Right atrium auricular region (tissue), 2 donors: ENCODE data around the gene ARHGDIB. TPM values are rescaled to one million over a fixed set of nuclear protein-coding genes. Genes with fewer than 3 reads are reported as not detected.

ENCODE experiments used
- DNase-seq: peaks from one replicate; pipeline ENCODE4 v3.0.0-alpha.2; 2019; ENCODE audit warnings: low spot score
- H3K27ac ChIP-seq, 2 donors: fragments of 200-600 bp; sonication (generic); 1 replicate in 1 of 2; 2 replicates in 1 of 2; pipeline ENCODE4 v1.5.1; 2016 to 2019
- H3K27me3 ChIP-seq, 2 donors: fragments of 200-600 bp; sonication (generic); one replicate each; pipeline versions ENCODE4 v1.5.1 to v1.6.0; 2017 to 2019
- H3K36me3 ChIP-seq: fragments of 200-600 bp; sonication (generic); one replicate; pipeline ENCODE4 v1.5.1; 2016
- H3K4me1 ChIP-seq, 2 donors: fragments of 200-600 bp; sonication (generic); one replicate each; pipeline versions ENCODE4 v1.5.1 to v1.6.0; 2017 to 2019
- H3K4me3 ChIP-seq, 2 donors: fragments of 200-600 bp; sonication (generic); 1 replicate in 1 of 2; 2 replicates in 1 of 2; pipeline ENCODE4 v1.5.1; 2017 to 2019; ENCODE audit warnings: mild to moderate bottlenecking in 1 of 2, moderate library complexity in 1 of 2
- H3K9me3 ChIP-seq, 2 donors: fragments of 200-600 bp; sonication (generic); one replicate each; pipeline ENCODE4 v1.5.1; 2019
- CTCF ChIP-seq, 2 donors: fragments of 200-600 bp; sonication (generic); IDR thresholded peaks; one replicate each; pipeline ENCODE4 v1.5.1; 2019; ENCODE audit warnings: antibody characterized with exemption in 2 of 2
- total RNA-seq, 2 donors: library from RNA; depleted of rRNA; stranded (reverse); fragments of >200 nt; gene quantifications; one replicate each; pipeline ENCODE4 v1.1.0, GENCODE V29; 2016

Gene ARHGDIB
- total RNA-seq, 2 donors from 2014 or later = 69.5 to 124 TPM

GRCh38 chr12:14984036-14984435, 22.6 kb upstream of the ARHGDIB start:
- Histone ChIP-seq H3K9me3 (no peaks in the 10 kb centered on the region), H3K4me1 (no peaks in the 10 kb centered on the region), H3K4me3 (no peak overlapping the region), H3K27ac (no peak overlapping the region), H3K36me3 (no peaks in the 10 kb centered on the region), H3K27me3 (no peaks in the 10 kb centered on the region)
- DNase-seq = no peak
- no peak for TF ChIP-seq CTCF (IDR thresholded peaks at IDR 0.05)

- no peak for TF ChIP-seq CTCF (IDR thresholded peaks at IDR 0.05)
- no peak overlapping the region for H3K27ac ChIP-seq
- H3K9me3 ChIP-seq = no peaks in the 10 kb centered on the region
- H3K4me3 ChIP-seq = no peak overlapping the region
- H3K27me3 ChIP-seq = no peaks in the 10 kb centered on the region
- no peak for DNase-seq
- no peaks in the 10 kb centered on the region for H3K4me1 ChIP-seq
- H3K36me3 ChIP-seq = no peaks in the 10 kb centered on the region
These were observed 21.6 kb upstream of the ARHGDIB start for GRCh38 chr12:14982991-14983390.

GRCh38 chr12:14982562-14982961, 21.2 kb upstream of the ARHGDIB start:
- no peaks in the 10 kb centered on the region for H3K36me3 ChIP-seq
- H3K9me3 ChIP-seq = no peaks in the 10 kb centered on the region
- no peak for DNase-seq
- no peak overlapping the region for H3K4me3 ChIP-seq
- no peaks in the 10 kb centered on the region for H3K27me3 ChIP-seq
- TF ChIP-seq CTCF (IDR thresholded peaks at IDR 0.05) = no peak
- H3K4me1 ChIP-seq = no peaks in the 10 kb centered on the region
- H3K27ac ChIP-seq = no peak overlapping the region

GRCh38 chr12:14981049-14981448, 19.6 kb upstream of the ARHGDIB start:
- H3K36me3 ChIP-seq = no peaks in the 10 kb centered on the region
- TF ChIP-seq CTCF (IDR thresholded peaks at IDR 0.05) = no peak
- H3K27ac ChIP-seq = no peak overlapping the region
- no peak overlapping the region for H3K4me3 ChIP-seq
- H3K9me3 ChIP-seq = no peaks in the 10 kb centered on the region
- DNase-seq = no peak
- H3K27me3 ChIP-seq = no peaks in the 10 kb centered on the region
- H3K4me1 ChIP-seq = no peaks in the 10 kb centered on the region

- no peak for DNase-seq
- TF ChIP-seq CTCF (IDR thresholded peaks at IDR 0.05) = no peak
- H3K9me3 ChIP-seq = no peaks in the 10 kb centered on the region
- no peaks in the 10 kb centered on the region for H3K36me3 ChIP-seq
- H3K4me3 ChIP-seq = no peak overlapping the region
- H3K27ac ChIP-seq = no peak overlapping the region
- H3K4me1 ChIP-seq = no peaks in the 10 kb centered on the region
- H3K27me3 ChIP-seq = no peaks in the 10 kb centered on the region
These were observed 18.1 kb upstream of the ARHGDIB start for GRCh38 chr12:14979468-14979867.

GRCh38 chr12:14976658-14977057, 15.3 kb upstream of the ARHGDIB start:
- Histone ChIP-seq H3K27ac (no peak overlapping the region), H3K4me3 (no peak overlapping the region), H3K36me3 (no peaks in the 10 kb centered on the region), H3K9me3 (no peaks in the 10 kb centered on the region), H3K4me1 (no peaks in the 10 kb centered on the region), H3K27me3 (no peaks in the 10 kb centered on the region)
- no peak for TF ChIP-seq CTCF (IDR thresholded peaks at IDR 0.05)
- DNase-seq = no peak
